Measurements from ENCODE around the gene SIN3A. TPM values are rescaled to one million over a fixed set of nuclear protein-coding genes. Genes with fewer than 3 reads are reported as not detected.

Gene SIN3A
- total and polyA plus RNA-seq, 2 experiments from 2014 or later, result 24.3 to 73.0 TPM

GRCh38 chr15:75348562-75349350, 102.7 kb downstream of the SIN3A start (continued):
- TF ChIP-seq ZNF462 (CRISPR knock-in tag; IDR thresholded peaks at IDR 0.05) (no peak), STAT1 (IDR thresholded peaks at IDR 0.05; ENCODE audit: unreplicated experiment) (no peak)
- TF ChIP-seq, protein P1, sequence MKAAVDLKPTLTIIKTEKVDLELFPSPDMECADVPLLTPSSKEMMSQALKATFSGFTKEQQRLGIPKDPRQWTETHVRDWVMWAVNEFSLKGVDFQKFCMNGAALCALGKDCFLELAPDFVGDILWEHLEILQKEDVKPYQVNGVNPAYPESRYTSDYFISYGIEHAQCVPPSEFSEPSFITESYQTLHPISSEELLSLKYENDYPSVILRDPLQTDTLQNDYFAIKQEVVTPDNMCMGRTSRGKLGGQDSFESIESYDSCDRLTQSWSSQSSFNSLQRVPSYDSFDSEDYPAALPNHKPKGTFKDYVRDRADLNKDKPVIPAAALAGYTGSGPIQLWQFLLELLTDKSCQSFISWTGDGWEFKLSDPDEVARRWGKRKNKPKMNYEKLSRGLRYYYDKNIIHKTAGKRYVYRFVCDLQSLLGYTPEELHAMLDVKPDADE (IDR thresholded peaks at IDR 0.05), result no peak

GRCh38 chr15:75348034-75348561, 103.4 kb downstream of the SIN3A start:
- Mint-ChIP-seq H3K27ac (no peak overlapping the region), H3K9me3 (no peaks in the 10 kb centered on the region), H3K36me3 (ENCODE audit: low read depth) (peaks cover 5% of the 10 kb centered on the region; the same call in 1 of the 3 replicates), H3K4me3 (peak overlapping the region; percentile 92), H3K27me3 (ENCODE audit: insufficient read depth, low read depth, poor library complexity) (peaks cover 36% of the 10 kb centered on the region), H3K4me1 (peaks cover 6% of the 10 kb centered on the region; the same call in 2 of the 3 replicates)
- Histone ChIP-seq H2AFZ (peak overlapping the region; percentile 99), H3F3A (replicated peaks; ENCODE audit: low read depth) (0 out of 2 replicates have a peak, but pooled peaks cover 4% of the 10 kb centered on the region), H3K4me1 (ENCODE audit: insufficient read depth) (peaks cover 4% of the 10 kb centered on the region; the same call in 1 of the 2 replicates), H3K27ac (ENCODE audit: low read depth) (no peak overlapping the region), H3K27me3 (ENCODE audit: insufficient read depth) (peaks cover 36% of the 10 kb centered on the region), H3K36me3 (ENCODE audit: insufficient read depth) (no peaks in the 10 kb centered on the region), H3K79me2 (replicated peaks; ENCODE audit: insufficient read depth) (no peaks in the 10 kb centered on the region), H3K9me2 (ENCODE audit: insufficient read depth) (0 out of 2 replicates have a peak, but pooled peaks cover 5% of the 10 kb centered on the region), H3K4me3 (peak overlapping the region; percentile 95), H3K4me2 (peak overlapping the region; percentile 97), H4K20me1 (replicated peaks; ENCODE audit: insufficient read depth) (no peaks in the 10 kb centered on the region)
- DNase-seq (ENCODE audit: low spot score) (no peak), ATAC-seq (peak; percentile 23)
- TF ChIP-seq CREB1 (CRISPR knock-in tag; IDR thresholded peaks at IDR 0.05; ENCODE audit: low read depth), result no peak
- no peak for TF ChIP-seq EZH2phosphoT487 (IDR thresholded peaks at IDR 0.05; ENCODE audit: unreplicated experiment)
- TF ChIP-seq, protein P2, sequence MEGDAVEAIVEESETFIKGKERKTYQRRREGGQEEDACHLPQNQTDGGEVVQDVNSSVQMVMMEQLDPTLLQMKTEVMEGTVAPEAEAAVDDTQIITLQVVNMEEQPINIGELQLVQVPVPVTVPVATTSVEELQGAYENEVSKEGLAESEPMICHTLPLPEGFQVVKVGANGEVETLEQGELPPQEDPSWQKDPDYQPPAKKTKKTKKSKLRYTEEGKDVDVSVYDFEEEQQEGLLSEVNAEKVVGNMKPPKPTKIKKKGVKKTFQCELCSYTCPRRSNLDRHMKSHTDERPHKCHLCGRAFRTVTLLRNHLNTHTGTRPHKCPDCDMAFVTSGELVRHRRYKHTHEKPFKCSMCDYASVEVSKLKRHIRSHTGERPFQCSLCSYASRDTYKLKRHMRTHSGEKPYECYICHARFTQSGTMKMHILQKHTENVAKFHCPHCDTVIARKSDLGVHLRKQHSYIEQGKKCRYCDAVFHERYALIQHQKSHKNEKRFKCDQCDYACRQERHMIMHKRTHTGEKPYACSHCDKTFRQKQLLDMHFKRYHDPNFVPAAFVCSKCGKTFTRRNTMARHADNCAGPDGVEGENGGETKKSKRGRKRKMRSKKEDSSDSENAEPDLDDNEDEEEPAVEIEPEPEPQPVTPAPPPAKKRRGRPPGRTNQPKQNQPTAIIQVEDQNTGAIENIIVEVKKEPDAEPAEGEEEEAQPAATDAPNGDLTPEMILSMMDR (conservative IDR thresholded peaks at IDR 0.05; ENCODE audit: low read depth in 2 of 2), result no peak
- TF ChIP-seq, protein P1 (IDR thresholded peaks at IDR 0.05), result no peak
- TF ChIP-seq STAT1 (IDR thresholded peaks at IDR 0.05; ENCODE audit: unreplicated experiment), result no peak
- no peak for TF ChIP-seq JUNB (IDR thresholded peaks at IDR 0.05; ENCODE audit: unreplicated experiment)
- TF ChIP-seq, protein P3, sequence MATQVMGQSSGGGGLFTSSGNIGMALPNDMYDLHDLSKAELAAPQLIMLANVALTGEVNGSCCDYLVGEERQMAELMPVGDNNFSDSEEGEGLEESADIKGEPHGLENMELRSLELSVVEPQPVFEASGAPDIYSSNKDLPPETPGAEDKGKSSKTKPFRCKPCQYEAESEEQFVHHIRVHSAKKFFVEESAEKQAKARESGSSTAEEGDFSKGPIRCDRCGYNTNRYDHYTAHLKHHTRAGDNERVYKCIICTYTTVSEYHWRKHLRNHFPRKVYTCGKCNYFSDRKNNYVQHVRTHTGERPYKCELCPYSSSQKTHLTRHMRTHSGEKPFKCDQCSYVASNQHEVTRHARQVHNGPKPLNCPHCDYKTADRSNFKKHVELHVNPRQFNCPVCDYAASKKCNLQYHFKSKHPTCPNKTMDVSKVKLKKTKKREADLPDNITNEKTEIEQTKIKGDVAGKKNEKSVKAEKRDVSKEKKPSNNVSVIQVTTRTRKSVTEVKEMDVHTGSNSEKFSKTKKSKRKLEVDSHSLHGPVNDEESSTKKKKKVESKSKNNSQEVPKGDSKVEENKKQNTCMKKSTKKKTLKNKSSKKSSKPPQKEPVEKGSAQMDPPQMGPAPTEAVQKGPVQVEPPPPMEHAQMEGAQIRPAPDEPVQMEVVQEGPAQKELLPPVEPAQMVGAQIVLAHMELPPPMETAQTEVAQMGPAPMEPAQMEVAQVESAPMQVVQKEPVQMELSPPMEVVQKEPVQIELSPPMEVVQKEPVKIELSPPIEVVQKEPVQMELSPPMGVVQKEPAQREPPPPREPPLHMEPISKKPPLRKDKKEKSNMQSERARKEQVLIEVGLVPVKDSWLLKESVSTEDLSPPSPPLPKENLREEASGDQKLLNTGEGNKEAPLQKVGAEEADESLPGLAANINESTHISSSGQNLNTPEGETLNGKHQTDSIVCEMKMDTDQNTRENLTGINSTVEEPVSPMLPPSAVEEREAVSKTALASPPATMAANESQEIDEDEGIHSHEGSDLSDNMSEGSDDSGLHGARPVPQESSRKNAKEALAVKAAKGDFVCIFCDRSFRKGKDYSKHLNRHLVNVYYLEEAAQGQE (IDR thresholded peaks at IDR 0.05; ENCODE audit: unreplicated experiment), result no peak

Data from GM23338 (cell line).